IPS-18c (cell line): ENCODE results near the gene SOX5.
"Not testable (repeated sequence)": the region's sequence is repeated elsewhere in the genome, so short reads cannot be mapped to it uniquely, and the experiment has no call there.

Source experiments
- H3K4me3 ChIP-seq: 2 replicates; pipeline ENCODE4 v1.7.0; 2013; ENCODE audit warnings: low read depth, mild to moderate bottlenecking, low read length, moderate library complexity; ENCODE audit not compliant: insufficient read depth
- H3K9me3 ChIP-seq: one replicate; pipeline ENCODE4 v1.6.1; 2013; ENCODE audit warnings: mild to moderate bottlenecking, low read length, moderate library complexity; ENCODE audit not compliant: control insufficient read depth, insufficient read depth

Gene SOX5

DNA sequence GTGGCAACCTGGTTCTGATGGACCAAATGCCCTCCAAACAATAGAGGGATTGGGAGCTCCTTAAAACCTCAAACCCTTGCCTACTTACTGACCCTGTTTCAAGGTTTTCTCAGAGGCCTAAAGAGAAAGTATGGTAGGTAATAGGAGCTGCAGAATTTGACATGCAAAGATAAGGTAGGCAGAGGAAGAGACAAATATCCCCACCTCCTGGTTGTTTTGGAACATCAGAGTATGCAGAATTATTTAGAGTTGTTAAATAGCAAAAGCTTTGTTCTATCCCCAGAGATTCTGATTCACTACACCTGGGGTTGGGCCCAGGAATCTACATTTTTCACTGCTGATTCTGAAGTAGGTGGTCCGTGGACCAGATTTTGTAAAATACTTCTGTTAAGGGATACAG lies 421.2 kb downstream of the SOX5 start:
- H3K4me3 ChIP-seq = no peak overlapping the region
- no peaks in the 10 kb centered on the region for H3K9me3 ChIP-seq

DNA sequence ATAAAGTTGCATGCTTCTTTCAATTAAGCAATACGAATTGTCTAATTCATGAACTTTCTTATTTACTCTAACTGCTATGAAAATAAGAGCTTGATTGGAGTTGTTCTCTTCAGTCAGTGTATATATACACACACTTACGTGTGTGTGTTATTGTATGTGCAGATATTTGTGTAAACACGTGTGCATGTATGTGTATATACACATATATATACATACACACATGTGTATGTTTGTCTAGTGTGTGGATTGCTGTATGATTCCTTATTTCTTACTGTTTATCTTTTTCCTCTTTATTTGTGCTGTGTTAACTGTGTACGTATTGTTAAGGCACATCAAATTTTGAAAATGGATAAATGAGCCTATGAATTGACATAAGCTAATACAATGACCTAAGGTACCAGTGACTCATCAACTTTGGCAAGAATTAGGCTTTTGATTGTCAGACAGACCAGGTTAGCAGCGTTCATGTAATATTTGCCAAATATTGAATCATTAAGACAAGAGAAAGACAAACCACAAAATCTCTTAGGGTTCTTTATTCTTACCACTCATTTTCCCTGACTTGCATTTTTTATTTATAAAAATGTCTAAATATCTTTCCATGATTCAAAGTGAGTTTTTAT lies 423.9 kb downstream of the SOX5 start:
- no peak overlapping the region for H3K4me3 ChIP-seq
- no peaks in the 10 kb centered on the region for H3K9me3 ChIP-seq

DNA sequence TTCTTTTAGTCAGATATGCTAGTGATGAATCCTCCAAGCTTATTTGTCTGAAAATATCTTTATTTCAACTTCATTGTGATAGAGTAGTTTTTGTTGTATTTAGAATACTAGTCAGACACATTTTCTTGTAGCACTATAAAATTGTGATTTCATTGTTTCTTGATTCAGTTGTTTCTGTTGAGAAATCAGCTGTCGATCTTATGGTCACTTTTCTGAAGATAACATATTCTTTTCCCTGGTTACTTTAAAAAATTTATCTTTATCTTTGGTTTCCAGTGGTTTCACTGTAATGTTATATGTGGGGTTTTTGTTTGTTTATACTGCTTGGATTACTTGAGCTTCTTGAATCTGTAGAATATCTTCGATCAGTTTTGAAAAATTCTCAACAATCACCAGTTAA lies 426.1 kb downstream of the SOX5 start:
- H3K4me3 ChIP-seq = no peak overlapping the region
- H3K9me3 ChIP-seq = no peaks in the 10 kb centered on the region

DNA sequence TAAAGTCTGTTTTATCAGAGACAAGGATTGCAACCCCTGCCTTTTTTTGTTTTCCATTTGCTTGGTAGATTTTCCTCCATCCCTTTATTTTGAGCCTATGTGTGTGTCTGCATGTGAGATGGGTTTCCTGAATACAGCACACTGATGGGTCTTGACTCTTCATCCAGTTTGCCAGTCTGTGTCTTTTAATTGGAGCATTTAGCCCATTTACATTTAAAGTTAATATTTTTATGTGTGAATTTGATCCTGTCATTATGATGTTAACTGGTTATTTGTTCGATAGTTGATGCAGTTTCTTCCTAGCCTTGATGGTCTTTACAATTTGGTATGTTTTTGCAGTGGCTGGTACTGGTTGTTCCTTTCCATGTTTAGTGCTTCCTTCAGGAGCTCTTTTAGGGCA lies 430.0 kb downstream of the SOX5 start:
- not testable (repeated sequence) for H3K9me3 ChIP-seq

DNA sequence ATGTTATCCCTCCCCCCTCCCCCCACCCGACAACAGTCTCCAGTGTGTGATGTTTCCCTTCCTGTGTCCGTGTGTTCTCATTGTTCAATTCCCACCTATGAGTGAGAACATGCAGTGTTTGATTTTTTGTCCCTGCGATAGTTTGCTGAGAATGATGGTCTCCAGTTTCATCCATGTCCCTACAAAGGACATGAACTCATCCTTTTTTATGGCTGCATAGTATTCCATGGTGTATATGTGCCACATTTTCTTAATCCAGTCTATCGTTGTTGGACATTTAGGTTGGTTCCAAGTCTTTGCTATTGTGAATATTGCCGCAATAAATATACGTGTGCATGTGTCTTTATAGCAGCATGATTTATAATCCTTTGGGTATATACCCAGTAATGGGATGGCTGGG lies 433.7 kb downstream of the SOX5 start:
- not testable (repeated sequence) for H3K9me3 ChIP-seq, H3K4me3 ChIP-seq

More for the DNA sequence above, 430.0 kb downstream of the SOX5 start:
- H3K4me3 ChIP-seq = not testable (repeated sequence)

DNA sequence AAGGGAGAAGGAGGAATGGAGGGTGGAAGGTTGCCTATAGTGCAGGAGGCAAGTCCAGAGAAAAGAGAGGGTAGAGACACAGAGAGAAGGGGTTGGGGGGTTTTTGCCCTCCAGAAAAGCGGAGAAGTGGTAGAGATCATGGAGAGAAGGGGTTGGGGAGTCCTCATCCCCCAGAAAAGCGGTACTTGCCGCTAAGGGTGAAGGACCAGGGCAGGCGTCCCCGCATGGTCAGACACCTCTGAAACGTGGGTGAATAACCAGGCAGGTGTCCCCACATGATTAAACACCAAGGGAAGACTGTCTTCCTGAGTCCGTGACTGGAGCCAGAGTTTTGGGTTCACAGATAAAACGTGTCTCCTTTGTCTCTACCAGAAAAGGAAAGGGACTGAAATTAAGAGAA lies 439.0 kb downstream of the SOX5 start:
- Histone ChIP-seq H3K9me3 (no peaks in the 10 kb centered on the region), H3K4me3 (no peak overlapping the region)

DNA sequence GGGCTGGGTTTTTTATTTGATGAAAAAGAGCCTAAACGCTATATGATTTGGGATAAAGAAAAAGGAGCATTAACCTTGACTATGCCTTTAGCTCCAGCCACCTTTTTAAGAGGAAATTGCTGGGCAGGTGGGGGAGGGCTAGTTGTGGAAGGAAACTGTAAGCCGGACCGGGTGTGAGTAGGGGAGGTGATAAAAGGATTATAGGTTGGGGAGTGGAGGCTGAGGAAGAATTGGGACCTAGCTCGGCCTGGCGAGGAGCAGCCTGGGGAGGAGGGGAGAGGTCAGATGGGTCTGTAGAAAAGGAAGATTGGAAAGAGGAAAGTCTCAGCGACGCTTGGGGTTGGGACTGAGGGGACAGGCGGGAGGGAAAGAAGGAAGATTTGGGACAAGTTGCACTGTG lies 439.6 kb downstream of the SOX5 start:
- H3K4me3 ChIP-seq = not testable (repeated sequence)

DNA sequence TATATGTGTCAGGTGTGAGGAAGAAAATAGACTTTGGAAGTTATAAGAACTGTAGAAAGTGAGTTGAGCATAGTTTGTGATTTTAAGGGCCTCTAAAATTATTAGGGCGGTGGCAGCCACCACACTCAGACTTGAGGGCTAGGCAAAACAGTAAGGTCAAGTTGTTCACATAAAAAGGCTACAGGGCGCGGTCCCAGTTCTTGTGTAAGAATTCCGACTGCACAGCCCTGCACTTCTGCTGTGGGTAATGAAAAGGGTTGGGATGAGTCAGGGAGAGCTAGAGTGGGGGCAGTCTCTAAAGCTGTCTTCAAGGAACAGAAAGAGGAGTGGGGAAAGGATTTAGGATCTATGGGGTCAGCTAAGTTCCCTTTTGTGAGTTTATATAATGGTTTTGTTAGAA lies 441.7 kb downstream of the SOX5 start:
- H3K9me3 ChIP-seq, H3K4me3 ChIP-seq: not testable (repeated sequence)

More for the DNA sequence above, 439.6 kb downstream of the SOX5 start:
- H3K9me3 ChIP-seq = not testable (repeated sequence)

DNA sequence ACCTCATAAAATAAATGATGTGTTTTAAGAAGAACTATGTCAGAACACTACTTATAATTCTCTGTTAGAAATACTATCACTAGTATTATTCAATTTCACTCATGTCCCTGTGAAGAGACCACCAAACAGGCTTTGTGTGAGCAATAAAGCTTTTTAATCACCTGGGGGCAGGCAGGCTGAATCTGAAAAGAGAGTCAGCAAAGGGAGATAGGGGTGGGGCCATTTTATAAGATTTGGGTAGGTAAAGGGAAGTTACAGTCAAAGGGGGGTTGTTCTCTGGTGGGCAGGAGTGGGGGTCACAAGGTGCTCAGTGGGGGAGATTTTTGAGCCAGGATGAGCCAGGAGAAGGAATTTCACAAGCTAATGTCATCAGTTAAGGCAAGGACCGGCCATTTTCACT lies 443.7 kb downstream of the SOX5 start:
- not testable (repeated sequence) for H3K4me3 ChIP-seq, H3K9me3 ChIP-seq

DNA sequence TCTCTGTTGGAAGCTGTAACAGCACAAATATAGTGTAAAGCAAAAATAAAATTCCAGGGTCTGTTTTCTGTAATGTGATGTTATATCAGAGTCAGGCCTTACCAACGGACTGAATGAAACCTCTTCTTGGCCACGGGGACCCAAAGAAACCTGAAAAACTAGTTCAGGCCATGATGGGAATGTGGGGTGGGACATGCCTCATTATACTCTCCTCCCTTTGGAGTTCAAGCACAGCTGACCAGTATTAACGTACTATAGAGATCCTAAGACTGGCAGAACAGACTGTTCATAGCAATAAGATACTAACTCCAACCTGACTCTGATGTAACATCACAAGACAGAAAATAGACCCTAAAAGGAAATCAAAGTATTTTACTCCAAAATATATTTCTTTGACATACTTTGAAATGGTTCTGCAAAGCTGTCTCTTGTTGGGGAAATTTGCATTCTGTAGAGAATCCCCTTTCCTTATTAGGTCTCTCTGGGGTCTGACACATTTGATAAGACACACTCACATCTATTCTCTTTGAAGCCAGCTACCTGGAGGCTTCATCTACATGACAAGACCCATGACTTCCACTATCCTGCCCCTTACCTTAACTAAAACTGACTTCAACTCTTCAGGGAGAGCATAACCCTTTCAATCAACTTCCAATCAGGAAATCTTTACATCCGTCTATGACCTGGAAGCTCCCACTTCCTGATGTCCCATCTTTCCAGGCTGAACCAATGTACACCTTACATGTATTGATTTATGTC lies 444.6 kb downstream of the SOX5 start:
- no peaks in the 10 kb centered on the region for H3K9me3 ChIP-seq
- H3K4me3 ChIP-seq = no peak overlapping the region

DNA sequence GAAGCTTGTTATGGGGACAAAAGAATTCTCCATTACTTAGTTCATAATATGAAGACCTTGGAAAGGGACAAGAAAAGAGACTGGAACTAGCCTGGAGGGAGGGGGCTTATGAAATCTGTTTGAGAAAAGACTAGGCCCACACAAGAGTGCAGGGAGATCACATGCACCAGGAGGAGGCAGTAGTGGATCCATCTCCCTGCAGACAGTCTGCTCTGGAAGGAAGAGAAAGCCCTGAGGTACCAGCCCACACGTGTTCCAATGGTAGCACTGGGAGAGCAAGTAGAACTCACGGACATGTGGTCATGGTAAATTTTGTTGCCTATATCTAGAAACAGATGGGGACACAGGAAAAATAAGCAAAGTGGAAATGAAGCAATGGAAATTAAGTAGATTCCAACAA lies 445.4 kb downstream of the SOX5 start:
- Histone ChIP-seq H3K4me3 (no peak overlapping the region), H3K9me3 (peaks cover 3% of the 10 kb centered on the region)

DNA sequence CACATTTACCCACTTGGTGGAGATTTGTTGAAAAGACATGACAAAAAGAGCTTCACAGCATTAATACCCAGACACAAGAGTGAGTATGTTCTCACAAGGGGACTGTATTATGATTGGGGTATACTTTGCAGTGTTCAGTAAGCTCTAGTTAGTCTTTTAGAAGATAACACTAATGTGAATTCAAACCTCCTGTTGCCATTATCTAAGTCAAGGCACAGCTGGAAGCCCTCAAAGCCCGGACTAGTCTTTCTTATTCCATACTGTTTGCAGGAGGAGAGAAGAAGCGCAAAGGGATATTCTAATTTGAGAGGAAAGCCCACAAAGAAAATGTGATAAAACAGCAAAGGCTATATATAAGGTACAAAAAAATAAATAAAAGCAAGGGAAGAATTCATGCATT lies 445.9 kb downstream of the SOX5 start:
- H3K4me3 ChIP-seq = no peak overlapping the region
- H3K9me3 ChIP-seq = peaks cover 3% of the 10 kb centered on the region

DNA sequence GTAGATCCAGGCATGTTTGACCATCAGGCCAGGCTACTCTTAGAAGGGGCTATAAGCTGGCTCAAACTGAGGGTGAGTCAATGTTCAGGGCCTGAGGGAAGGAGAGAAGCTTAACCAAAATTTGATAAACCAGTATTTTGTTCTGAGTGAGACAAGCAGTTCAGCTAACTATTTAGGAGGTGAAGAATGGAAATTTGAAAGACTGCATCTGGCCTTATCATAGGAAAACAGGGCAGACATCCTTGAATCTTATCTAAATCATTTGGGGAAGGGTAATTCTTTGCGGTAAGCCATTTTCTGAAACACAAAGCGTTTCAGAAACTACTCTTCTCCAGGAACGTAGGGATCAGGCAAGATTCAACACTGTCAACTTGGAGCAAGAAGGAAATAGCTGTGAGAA lies 447.2 kb downstream of the SOX5 start:
- peaks cover 3% of the 10 kb centered on the region for H3K9me3 ChIP-seq
- no peak overlapping the region for H3K4me3 ChIP-seq

DNA sequence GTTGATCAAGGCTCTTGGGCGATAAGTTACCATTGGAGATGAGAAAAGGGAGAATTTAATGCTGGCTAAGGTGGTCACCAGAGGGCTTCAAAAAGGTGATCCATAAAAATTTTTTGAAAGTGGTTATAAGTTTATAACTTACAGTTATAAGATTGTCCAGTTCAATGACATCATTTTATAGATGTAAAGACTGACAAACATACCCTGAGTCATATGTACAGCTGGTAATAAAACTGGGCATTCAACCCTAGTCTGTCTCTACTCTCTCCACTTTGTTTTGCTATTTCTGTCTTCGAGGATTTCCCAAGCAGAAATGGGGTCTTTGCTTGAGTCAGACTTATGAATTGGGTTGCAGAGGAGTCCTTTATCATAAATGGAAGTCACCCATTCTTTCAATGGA lies 454.0 kb downstream of the SOX5 start:
- no peak overlapping the region for H3K4me3 ChIP-seq
- H3K9me3 ChIP-seq = peaks cover 3% of the 10 kb centered on the region

DNA sequence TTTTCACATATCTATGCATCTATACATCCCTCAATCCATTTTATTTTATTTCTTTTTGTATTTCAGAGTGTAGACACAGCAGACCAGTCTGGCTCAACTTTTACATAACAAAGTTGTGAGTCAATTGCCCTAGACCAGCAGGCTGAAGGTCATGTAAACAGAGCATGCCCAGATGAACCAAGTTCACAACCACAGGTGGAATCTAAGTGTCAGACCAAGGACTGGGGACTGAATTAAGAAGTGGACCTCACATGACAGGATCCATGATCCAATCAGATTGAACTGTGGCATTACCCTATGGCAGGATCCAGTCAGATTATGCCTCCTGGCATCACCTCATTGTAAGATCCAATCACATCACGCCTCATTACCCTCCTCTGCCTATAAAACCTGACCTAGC lies 455.8 kb downstream of the SOX5 start:
- H3K4me3 ChIP-seq = no peak overlapping the region
- H3K9me3 ChIP-seq = no peaks in the 10 kb centered on the region

DNA sequence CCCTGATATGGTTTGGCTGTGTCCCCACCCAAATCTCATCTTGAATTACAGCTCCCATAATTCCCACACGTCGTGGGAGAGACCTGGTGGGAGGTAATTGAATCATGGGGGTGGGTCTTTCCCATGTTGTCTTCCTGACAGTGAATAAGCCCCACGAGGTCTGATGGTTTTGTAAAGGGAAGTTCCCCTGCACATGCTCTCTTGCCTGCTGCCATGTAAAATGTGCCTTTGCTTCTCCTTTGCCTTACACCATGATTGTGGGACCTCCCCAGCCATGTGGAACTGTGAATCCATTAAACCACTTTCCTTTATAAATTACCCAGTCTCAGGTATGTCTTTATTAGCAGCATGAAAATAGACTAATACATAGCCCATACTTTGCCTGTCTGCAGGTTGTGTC lies 458.4 kb downstream of the SOX5 start:
- not testable (repeated sequence) for H3K9me3 ChIP-seq, H3K4me3 ChIP-seq

DNA sequence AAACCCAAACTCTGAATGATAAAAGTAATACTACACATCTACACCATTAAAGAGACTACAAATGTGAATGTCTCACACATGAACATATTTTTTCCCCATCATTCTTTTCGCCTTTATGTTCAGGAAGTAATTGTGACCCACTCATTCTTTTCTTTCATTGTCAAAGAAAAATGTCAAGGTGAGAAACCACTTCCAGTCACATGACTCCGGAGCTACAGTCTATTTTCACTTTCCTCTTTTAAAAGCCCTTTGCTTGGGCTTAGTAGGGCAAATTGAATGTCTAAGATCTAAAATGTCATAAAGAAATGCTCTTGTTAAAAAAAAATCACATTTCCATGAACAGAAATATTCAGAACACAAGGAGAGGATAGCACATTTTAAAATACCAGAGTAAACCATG lies 461.3 kb downstream of the SOX5 start:
- no peak overlapping the region for H3K4me3 ChIP-seq

DNA sequence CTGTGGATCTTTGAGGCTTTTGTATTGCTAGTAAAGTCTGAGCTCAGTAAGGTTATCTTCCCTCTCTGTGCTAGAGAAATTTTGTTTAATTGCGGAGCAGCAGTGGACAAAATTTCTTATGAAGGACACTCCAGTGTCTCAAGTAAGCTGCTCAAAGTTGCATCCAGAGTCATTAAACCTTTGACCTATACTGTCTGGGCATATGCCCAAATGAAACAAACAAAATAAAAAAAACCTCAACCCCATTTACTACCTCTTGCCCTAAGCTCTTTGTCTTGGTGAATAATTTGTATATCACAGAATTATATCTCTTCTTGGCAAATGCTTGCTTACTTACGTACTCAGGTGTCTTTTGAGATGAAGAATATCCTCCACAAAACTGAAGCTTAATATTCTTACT lies 465.2 kb downstream of the SOX5 start:
- no peaks in the 10 kb centered on the region for H3K9me3 ChIP-seq

More for the DNA sequence above, 461.3 kb downstream of the SOX5 start:
- no peaks in the 10 kb centered on the region for H3K9me3 ChIP-seq

DNA sequence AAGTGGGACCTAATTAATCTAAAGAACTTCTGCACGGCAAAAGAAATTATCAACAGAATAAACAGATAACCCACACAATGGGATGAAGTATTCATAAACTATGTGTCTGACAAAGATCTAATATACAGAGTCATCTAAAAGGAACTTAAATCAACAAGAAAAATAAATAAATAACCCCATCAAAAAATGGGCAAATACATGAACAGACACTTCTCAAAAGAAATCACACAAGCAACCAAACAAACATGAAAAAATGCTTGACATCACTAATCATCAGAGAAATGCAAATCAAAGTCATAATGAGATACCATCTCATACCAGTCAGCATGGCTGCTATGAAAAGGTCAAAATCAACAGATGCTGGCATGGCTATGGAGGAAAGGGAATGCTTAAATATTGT lies 466.9 kb downstream of the SOX5 start:
- Histone ChIP-seq H3K9me3 (no peaks in the 10 kb centered on the region), H3K4me3 (no peak overlapping the region)

More for the DNA sequence above, 465.2 kb downstream of the SOX5 start:
- H3K4me3 ChIP-seq = no peak overlapping the region
